Body of pancreas (tissue), 4 donors: Measurements from ENCODE around the gene RASA3. TPM values are rescaled to one million over a fixed set of nuclear protein-coding genes. Genes with fewer than 3 reads are reported as not detected.

Experiments used
- ATAC-seq: fragments of 150-250 bp; one replicate; pipeline ENCODE4 v1.9.1; 2016
- DNase-seq, 4 donors: peaks; one replicate each; pipeline ENCODE4 v3.0.0-alpha.2; 2019
- H3K27ac ChIP-seq, 4 donors: fragments of 200-600 bp; sonication (generic); 1 replicate in 3 of 4; 2 replicates in 1 of 4; pipeline versions ENCODE4 v1.5.1 to v1.6.1; 2016 to 2019; ENCODE audit warnings: mild to moderate bottlenecking in 1 of 4, mixed read lengths in 1 of 4, moderate library complexity in 1 of 4
- H3K27me3 ChIP-seq, 2 donors: fragments of 200-600 bp; sonication (generic); one replicate each; pipeline ENCODE4 v1.6.0; 2016; ENCODE audit warnings: mild to moderate bottlenecking in 1 of 2
- H3K36me3 ChIP-seq, 2 donors: fragments of 200-600 bp; sonication (generic); replicated peaks in 1 of 2; 2 replicates each; pipeline ENCODE4 v1.5.1; 2016; ENCODE audit warnings: low read depth in 2 of 2; ENCODE audit not compliant: insufficient read depth in 1 of 2
- H3K4me1 ChIP-seq: fragments of 200-600 bp; sonication (generic); one replicate; pipeline ENCODE4 v1.6.0; 2016
- H3K4me3 ChIP-seq, 2 donors: fragments of 200-600 bp; sonication (generic); 1 replicate in 1 of 2; 2 replicates in 1 of 2; pipeline ENCODE4 v1.5.1; 2016 to 2019
- H3K9me3 ChIP-seq, 3 donors: fragments of 200-600 bp; sonication (generic); 1 replicate in 2 of 3; 2 replicates in 1 of 3; pipeline ENCODE4 v1.5.1; 2016
- POLR2A ChIP-seq, 3 donors: fragments of 450-650 bp; IDR thresholded peaks; one replicate each; pipeline ENCODE4 v1.6.1; 2016; ENCODE audit warnings: antibody characterized with exemption in 3 of 3, mild to moderate bottlenecking in 2 of 3
- WGBS, 2 donors: methylation state at CpG; one replicate each; pipeline ENCODE4 v1.1.5; 2017; 5-methylcytosine and 5-hydroxymethylcytosine counted together
- intact Hi-C: fragments of 100-400 bp; cut with DNase I; formaldehyde crosslinking; loops from one replicate; pipeline ENCODE4 v1.15.1; 2023
- total RNA-seq, 2 donors: library from RNA; depleted of rRNA; stranded (reverse); fragments of >200 nt; gene quantifications; one replicate each; pipeline ENCODE4 v1.1.0, GENCODE V29; 2016
- TF ChIP-seq, protein P1 (sequence below), 7 experiments: fragments of 450-650 bp in 4 of 7; fragments of 200-600 bp in 3 of 7; sonication (generic) in 3 of 7; IDR thresholded peaks; one replicate each; pipeline ENCODE4 v1.5.1; 2016 to 2019; ENCODE audit warnings: antibody characterized with exemption in 7 of 7

The RASA3 gene
- total RNA-seq, 2 donors from 2014 or later = 10.2 to 19.2 TPM

DNA sequence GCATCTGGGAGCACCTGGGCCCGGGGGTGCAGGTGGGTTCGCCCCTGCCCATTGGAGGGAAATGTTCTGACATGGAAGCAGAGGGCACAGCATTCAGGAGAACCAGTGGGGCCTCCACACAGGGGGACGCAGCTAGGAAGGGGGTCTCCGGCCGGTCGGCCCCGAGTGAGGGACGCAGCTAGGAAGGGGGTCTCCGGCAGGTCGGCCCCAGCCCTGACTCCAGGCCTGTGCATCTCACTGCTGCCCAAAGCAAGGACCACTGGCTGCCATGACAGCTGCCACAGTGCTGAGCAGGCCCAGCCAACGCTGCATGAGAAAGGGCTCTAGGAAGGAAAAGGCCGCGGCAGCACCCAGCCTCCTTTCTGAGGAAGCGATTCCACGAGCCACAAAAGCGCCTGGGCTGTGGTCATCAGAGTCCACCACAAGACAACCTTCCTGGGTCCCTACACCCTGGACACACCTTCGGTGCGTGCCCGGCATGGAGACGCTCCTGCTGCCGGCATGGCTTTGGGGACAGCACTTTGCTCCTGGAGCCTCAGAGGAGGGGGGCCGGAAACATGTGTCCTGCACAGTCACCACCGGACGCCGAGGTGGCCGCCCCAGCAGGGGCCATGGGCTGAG is 9.7 kb downstream of the RASA3 start:
- no peaks in the 10 kb centered on the region for H3K9me3 ChIP-seq
- no peak overlapping the region for H3K4me3 ChIP-seq
- H3K27ac ChIP-seq = no peak overlapping the region
- no peak for TF ChIP-seq POLR2A (IDR thresholded peaks at IDR 0.05)
- TF ChIP-seq, protein P1, sequence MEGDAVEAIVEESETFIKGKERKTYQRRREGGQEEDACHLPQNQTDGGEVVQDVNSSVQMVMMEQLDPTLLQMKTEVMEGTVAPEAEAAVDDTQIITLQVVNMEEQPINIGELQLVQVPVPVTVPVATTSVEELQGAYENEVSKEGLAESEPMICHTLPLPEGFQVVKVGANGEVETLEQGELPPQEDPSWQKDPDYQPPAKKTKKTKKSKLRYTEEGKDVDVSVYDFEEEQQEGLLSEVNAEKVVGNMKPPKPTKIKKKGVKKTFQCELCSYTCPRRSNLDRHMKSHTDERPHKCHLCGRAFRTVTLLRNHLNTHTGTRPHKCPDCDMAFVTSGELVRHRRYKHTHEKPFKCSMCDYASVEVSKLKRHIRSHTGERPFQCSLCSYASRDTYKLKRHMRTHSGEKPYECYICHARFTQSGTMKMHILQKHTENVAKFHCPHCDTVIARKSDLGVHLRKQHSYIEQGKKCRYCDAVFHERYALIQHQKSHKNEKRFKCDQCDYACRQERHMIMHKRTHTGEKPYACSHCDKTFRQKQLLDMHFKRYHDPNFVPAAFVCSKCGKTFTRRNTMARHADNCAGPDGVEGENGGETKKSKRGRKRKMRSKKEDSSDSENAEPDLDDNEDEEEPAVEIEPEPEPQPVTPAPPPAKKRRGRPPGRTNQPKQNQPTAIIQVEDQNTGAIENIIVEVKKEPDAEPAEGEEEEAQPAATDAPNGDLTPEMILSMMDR (IDR thresholded peaks at IDR 0.05) = no peak
- H3K27me3 ChIP-seq = no peaks in the 10 kb centered on the region
- intact Hi-C loops = no loop called here
- no peaks in the 10 kb centered on the region for H3K36me3 ChIP-seq
- ATAC-seq (no peak), DNase-seq (no peak)
- peaks cover 15% of the 10 kb centered on the region for H3K4me1 ChIP-seq
- 80 to 95% methylated on average over 7 to 23 of the region's 26 CpGs for WGBS, 2 donors

DNA sequence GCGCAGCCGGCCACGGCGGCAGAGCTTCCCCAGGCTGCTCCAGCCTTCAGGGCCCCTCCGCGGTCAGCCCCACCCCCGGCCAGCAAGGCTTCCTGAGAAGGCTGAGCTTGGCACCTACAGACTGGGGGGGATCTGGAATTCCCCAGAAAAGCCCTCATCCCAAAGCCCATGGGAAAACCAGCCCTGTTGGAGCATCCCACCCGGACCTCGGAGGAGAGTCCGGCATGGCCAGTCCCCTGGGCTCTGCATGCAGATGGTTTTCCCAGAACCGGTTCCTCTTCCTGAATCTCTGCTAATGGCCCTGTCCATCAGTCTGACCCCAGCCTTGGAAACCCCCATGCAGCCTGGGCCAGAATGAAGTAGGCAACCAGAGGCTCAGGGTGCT is 10.3 kb downstream of the RASA3 start:
- WGBS, 2 donors = 71 to 87% methylated on average over 7 to 10 of the region's 11 CpGs
- TF ChIP-seq POLR2A (IDR thresholded peaks at IDR 0.05) = no peak
- TF ChIP-seq, protein P1 (IDR thresholded peaks at IDR 0.05) = no peak
- Histone ChIP-seq H3K4me1 (peaks cover 15% of the 10 kb centered on the region), H3K36me3 (no peaks in the 10 kb centered on the region), H3K9me3 (no peaks in the 10 kb centered on the region), H3K27ac (no peak overlapping the region), H3K4me3 (no peak overlapping the region), H3K27me3 (no peaks in the 10 kb centered on the region)
- DNase-seq (no peak), ATAC-seq (no peak)
- intact Hi-C loops = no loop called here

GRCh38 chr13:114121496-114122126 is 10.8 kb downstream of the RASA3 start:
- Histone ChIP-seq H3K9me3 (no peaks in the 10 kb centered on the region), H3K27ac (no peak overlapping the region), H3K4me1 (peaks cover 15% of the 10 kb centered on the region), H3K4me3 (no peak overlapping the region), H3K36me3 (no peaks in the 10 kb centered on the region), H3K27me3 (no peaks in the 10 kb centered on the region)
- WGBS, 2 donors = 83 to 91% methylated on average over 19 to 21 of the region's 24 CpGs
- no peak for ATAC-seq
- intact Hi-C loops = no loop called here
- no peak for DNase-seq
- TF ChIP-seq POLR2A (IDR thresholded peaks at IDR 0.05) = no peak
- TF ChIP-seq, protein P1 (IDR thresholded peaks at IDR 0.05) = no peak

- WGBS, 2 donors = 85 to 97% methylated on average over 12 of the region's 12 CpGs
- Histone ChIP-seq H3K9me3 (no peaks in the 10 kb centered on the region), H3K36me3 (no peaks in the 10 kb centered on the region), H3K4me1 (peaks cover 15% of the 10 kb centered on the region), H3K27me3 (no peaks in the 10 kb centered on the region), H3K4me3 (no peak overlapping the region), H3K27ac (no peak overlapping the region)
- ATAC-seq = no peak
- no peak for DNase-seq
- no peak for TF ChIP-seq POLR2A (IDR thresholded peaks at IDR 0.05)
- TF ChIP-seq, protein P1 (IDR thresholded peaks at IDR 0.05) = no peak
- intact Hi-C loops = no loop called here
These were observed 11.4 kb downstream of the RASA3 start for GRCh38 chr13:114121031-114121430.

GRCh38 chr13:114120591-114121011 is 11.8 kb downstream of the RASA3 start:
- 44 to 80% methylated on average over 5 to 10 of the region's 10 CpGs for WGBS, 2 donors
- TF ChIP-seq POLR2A (IDR thresholded peaks at IDR 0.05) = no peak
- TF ChIP-seq, protein P1 (IDR thresholded peaks at IDR 0.05) = no peak
- Histone ChIP-seq H3K27me3 (no peaks in the 10 kb centered on the region), H3K9me3 (no peaks in the 10 kb centered on the region), H3K4me3 (no peak overlapping the region), H3K36me3 (no peaks in the 10 kb centered on the region), H3K4me1 (peaks cover 19% of the 10 kb centered on the region), H3K27ac (no peak overlapping the region)
- intact Hi-C loops = no loop called here
- DNase-seq (no peak), ATAC-seq (no peak)
